GM12864 (cell line): ENCODE measurements around the gene MDH1.
"Not testable (repeated sequence)": the region's sequence is repeated elsewhere in the genome, so short reads cannot be mapped to it uniquely, and the experiment has no call there.

Experiments used
- DNase-seq: peaks from one replicate; pipeline ENCODE4 v3.0.0-alpha.2; 2011; ENCODE audit warnings: low read depth
- H3K4me3 ChIP-seq: 2 replicates; pipeline ENCODE4 v1.5.1; 2011; ENCODE audit warnings: mild to moderate bottlenecking, low read depth, low read length, control low read depth
- CTCF ChIP-seq: IDR thresholded peaks from 2 replicates; pipeline ENCODE4 v1.5.1; 2011; ENCODE audit warnings: low read depth, mild to moderate bottlenecking, moderate library complexity, low read length, control low read depth, inconsistent platforms; ENCODE audit errors: missing control alignments

The MDH1 gene

GRCh38 chr2:63617366-63617765 lies 28.6 kb downstream of the MDH1 start:
- TF ChIP-seq CTCF, result no peak
- no peak for DNase-seq
- H3K4me3 ChIP-seq, result no peak overlapping the region

- H3K4me3 ChIP-seq, result no peak overlapping the region
- TF ChIP-seq CTCF, result no peak
- DNase-seq, result no peak
Observed at GRCh38 chr2:63619328-63619727, 30.6 kb downstream of the MDH1 start.

GRCh38 chr2:63622751-63623150 lies 34.0 kb downstream of the MDH1 start:
- no peak overlapping the region for H3K4me3 ChIP-seq
- DNase-seq, result no peak
- no peak for TF ChIP-seq CTCF

DNA sequence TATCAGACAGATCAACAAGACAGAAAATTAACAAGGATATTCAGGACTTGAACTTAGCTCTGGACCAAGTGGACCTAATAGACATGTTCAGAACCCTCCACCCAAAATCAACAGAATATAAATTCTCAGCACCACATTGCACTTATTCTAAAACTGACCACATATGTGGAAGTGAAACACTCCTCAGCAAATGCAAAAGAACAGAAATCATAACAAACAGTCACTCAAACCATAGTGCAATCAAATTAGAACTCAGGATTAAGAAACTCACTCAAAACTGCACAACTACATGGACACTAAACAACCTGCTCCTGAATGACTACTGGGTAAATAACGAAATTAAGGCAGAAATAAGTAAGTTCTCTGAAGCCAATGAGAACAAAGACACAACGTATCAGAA lies 35.0 kb downstream of the MDH1 start:
- H3K4me3 ChIP-seq, DNase-seq: not testable (repeated sequence)

DNA sequence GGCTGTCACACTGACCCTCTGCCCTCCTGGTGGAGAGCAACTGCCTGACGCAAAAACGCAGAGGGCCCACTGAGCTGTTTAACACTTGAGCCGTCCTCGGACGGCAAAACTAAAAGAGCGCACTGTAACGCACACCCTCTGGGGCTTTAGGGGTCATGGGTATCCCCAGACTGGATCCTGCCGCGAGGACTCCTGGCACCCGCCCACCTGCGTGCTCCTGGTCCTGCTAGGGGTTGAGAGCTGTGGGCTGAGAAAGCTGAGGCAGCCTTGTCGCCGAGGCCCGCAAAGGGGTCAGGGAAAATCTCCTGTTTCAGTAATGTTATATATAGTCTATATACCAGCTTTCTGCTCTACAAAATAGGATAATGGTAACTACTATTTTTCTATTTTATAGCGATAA lies 39.1 kb downstream of the MDH1 start:
- no peak for TF ChIP-seq CTCF
- H3K4me3 ChIP-seq, result no peak overlapping the region
- no peak for DNase-seq

GRCh38 chr2:63628403-63628942 lies 39.7 kb downstream of the MDH1 start:
- H3K4me3 ChIP-seq, result no peak overlapping the region
- no peak for DNase-seq
- TF ChIP-seq CTCF, result no peak

DNA sequence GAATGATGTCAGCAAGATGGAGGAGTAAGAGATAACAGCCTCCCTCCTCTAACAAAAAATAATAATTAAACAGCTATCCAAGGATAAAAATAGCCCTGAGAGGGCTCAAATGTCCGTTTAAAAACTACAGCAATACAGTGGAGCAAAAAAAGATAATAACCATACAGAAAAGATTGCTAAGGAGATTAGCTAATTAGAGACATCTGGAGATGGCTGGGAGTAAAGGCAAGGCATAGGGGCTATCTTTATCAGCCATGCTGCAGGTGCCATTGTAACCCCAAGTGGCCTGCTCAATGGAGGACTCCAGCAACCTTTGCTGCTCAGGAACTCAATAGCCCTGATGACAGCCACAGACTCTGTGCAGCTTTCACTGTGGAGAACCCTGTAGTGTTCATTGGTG lies 42.7 kb downstream of the MDH1 start:
- no peak for DNase-seq
- no peak overlapping the region for H3K4me3 ChIP-seq
- TF ChIP-seq CTCF, result no peak
